ENCODE results near the gene DLG2.
"Not testable (repeated sequence)": the region's sequence is repeated elsewhere in the genome, so short reads cannot be mapped to it uniquely, and the experiment has no call there.

Gene DLG2

DNA sequence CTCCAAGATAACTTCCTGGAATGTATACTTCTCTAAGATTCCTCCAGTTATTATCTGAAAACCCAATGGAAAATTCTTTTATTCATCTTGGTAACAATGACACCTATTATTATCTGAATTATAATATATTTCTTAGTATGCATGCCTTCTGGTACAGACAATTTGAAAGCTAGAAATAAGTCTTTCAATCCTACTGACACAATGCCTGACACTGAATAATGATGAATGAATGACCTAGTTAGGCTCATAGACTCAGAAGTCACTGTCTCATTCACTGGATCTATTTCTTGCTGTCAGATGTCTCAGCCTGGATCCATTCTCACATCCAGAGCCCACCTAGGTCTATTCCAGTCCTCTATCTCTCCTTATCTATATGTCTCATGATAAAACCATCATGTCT, 1214.3 kb downstream of the DLG2 start:
- no peak for DNase-seq

DNA sequence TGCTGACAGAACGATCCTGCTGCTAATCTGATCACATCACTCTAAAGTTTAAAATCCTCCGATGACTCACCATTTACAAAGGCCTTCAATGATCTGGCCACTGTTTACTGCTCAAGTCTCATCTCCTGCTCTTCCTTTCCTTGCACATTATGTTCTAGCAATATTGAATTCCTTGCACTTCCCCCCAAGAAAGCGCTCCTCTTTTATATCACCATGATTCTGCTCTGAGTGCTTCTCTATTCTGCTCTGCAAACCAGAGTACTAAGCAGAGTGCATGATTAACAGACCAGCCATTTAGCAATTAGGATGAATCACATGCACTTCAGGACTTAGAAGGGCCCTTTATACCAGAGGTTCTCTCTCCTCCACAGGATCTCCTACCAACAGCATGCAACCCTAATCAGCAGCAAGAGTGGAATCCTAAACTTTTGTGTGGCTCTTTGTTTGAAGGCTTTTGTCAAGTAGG, 1218.2 kb downstream of the DLG2 start:
- no peak for DNase-seq

DNA sequence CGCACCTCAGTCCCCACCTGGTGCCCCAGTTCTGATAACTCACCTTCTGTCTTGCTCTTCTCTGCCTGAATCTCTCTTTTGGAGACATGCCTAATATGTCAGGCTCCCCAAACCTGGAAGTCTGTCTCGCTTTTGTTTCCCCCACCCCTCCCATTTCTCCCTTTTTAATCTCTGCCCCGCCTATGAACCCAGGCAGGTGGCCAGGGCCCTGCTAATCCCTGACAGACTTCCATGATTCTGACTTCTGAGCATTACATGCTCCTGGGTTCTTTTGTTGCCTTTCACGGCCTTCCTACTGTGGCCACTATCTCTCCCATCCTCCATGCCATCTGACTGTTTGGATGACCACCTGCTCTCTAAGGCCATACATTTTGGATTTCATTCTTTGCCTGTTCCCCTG, 1220.1 kb downstream of the DLG2 start:
- no peak for DNase-seq

DNA sequence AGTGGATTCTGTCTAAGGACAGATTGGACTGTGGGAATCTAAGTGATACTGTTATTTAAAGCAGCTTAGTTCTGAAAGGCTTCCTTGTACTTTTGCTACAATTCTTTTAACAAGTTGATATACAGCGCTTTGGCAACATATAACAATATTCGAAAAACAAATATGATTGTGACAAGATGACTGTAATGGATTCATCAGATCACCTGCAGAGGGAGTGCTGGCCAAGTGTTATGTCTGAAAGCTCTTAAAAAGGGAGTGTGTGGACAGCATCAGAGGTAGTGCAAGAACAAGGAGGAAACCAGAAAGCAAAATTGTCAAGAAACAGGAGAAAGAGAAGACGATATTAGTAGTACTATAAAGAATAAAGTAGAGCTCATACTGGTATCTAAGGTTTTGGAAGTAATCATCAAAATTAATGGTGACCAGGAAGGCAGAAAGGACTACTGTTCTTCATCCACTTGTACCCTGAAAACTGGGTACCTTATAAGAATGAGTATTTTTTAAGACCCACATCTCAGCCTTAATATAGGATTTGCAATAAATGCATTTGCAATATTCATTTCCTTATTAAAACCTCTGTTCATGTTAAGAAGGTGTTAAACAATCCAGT, 1229.0 kb downstream of the DLG2 start:
- DNase-seq: no peak

DNA sequence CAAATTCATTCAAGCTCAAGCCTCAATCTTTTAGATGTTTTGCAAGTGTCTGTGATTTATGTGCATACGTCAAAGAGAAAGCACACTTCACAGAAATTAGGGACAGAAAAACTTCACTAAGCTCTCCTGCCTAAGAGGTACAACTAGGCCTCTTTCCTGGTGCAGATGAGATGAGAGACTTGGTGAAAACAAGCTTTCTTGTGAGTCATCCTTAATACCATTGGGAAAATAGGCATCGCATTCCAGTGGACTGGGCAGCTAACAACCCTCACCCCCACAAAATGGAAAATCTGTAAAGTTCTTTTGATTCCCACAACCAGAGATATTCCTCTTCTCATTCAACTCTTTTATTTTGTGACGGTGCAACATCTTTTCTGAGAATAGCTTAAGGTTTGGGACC, 1230.6 kb downstream of the DLG2 start:
- no peak for DNase-seq

DNA sequence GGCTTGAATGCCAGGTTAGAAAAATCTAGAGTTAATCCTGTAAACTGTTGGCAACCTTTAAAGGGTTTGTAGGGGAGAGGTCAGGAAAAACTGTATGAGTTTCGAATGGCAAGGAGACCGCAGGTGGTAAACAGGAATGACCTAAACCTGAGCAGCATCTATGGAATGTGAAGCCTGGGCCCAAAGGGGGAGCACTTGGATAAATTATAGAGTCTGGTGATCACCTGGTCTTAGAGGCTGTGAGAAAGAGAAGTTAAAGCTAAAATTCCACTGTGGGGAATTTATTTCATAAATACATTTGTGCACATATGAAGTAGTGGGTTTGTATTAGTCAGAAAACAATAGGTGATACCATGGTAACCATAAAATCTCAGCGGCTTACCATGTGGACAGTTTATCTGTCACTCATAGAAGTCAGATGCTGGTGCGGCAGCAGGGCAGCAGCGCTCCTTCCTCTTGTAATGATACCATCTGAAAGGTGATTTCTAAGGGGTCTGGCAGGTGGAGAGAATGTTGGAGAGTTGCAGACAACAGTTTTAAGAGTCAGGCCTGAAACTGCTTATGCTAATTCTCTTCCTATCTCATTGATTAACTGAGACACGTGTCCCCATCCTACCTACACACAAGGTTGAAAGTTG, 1236.6 kb downstream of the DLG2 start:
- DNase-seq: no peak

DNA sequence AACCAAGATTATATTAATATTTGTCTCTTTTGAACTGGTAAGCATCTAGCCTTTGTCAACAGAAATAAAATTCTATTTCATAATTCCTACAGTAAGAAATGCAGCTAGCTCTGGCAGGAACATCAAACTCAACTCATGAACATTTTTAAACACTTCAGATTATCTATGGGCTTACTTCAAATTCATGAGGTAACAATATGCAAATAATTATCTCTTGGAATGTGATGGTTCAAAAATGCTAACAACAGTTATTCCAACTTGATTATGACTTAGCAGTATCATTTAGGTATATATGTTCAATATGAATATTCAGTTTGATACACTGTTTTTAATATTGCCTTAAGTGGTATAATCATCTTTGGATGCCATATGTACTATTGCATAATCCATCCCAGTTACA, 1237.4 kb downstream of the DLG2 start:
- no peak for DNase-seq

DNA sequence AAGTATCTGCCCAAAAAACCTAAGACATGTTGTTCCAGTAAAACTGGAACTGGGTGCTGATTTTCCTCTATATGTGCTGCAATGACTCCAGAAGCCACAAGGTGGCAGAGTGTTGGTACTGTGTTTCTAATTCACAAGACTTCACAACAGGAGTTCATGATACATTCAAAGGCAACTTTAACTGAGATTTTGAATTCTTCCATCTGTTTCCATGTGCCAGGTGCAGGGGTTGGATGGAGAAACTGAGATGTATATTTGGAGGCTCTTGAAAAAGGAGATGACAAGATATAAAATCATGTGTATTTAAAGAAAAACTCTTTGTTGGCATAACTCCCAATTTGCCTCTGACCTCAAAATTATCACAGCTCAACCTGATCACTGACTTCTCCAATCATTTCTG, 1242.4 kb downstream of the DLG2 start:
- no peak for DNase-seq

DNA sequence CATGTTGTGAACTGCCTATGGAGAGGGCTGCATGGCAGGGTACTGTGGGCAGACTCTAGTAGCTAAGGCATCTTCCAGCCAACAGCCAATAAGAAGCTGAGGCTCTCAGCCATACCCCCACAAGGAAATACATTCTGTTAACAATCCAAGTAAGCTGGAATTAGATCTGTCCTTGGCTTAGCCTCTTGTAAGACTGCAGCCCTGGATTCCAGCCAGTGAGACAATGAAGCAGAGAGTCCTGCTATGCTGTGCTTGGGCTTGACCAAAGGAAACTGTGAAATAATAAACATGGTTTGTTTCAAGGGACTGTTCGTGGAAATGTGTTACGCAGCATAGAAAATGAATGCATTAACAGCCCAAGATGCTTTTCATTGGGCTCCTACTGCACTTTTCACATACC, 1243.6 kb downstream of the DLG2 start:
- DNase-seq: no peak

DNA sequence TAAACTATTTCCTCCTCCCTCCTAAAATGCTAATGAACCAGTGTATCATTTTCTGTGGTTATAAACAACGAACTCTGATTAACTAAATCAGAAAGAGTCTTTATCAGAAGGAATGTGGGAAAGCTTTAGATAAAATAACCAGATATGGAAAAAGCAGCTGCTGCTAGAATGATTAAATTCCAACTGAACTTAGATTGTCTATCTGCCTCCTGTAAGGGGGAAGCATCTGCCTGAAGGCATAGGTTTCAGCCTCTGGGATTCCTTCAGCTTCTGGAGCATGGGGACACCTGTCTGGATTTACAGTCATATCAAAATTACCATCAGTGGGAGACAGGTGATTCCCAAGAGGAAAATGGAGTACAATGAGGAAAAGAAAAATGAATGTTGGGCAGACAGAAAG, 1245.5 kb downstream of the DLG2 start:
- DNase-seq: no peak

DNA sequence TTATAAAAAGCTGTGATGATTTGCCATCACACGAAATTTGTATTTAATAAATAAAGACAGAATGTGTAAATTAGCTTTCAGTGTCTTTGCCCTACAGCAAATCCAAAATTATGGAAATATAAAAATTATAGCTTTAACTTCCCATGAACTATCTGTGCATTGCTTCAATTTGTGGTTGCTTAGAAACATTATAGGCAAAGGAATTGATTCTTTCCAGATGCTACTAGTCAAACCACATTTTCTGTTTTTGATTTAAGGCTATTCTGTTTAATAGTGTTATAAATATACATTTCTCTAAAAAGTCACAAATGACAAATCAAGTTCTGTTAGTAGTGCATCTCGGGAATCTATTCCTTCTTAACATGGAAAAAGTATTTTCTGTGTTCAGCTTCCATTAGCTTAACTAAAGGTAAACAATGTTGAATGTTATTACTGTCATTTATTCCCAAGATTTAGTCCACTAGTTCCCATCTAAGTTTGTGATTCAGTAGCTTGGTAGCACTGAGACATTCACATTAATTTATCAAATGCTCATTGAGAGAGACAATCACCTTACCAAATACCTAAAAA, 1254.7 kb downstream of the DLG2 start:
- DNase-seq: no peak

DNA sequence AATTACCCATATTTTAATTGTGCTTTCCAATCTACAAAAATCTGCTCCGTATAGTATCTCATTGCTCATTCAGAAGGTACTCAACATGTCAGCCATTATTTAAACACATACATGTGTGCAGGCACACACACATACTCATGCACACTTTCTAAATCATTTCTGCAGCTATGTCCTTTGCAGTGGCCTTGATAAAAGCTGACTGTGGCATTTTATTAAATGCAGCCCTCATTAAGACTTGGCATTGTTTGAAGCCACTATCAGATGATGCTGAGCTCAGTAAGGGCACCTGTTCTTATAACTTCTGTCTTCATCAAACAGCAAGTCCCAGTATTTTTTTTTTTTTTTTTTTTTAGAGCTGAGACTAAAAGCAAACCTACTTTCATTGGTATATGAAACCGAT, 1269.1 kb downstream of the DLG2 start:
- no peak for DNase-seq

DNA sequence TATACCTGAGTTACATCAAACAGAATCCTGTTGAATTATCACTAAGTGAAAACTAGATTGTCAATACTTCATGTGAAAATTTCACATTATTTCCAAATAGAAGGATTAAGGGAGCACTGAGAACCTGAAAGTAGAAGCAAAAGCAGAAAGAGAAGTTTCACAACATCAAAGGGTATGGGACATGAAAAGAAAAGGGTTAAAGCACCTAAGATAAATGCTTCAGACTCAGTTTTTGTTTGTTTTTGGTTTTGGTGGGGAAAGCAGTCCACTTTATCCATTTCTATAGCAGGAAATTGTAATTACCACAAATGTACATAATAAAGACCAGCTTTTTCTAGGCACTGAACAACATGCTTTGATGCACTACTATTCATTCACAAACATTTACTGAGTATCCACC, 1271.2 kb downstream of the DLG2 start:
- DNase-seq: no peak

DNA sequence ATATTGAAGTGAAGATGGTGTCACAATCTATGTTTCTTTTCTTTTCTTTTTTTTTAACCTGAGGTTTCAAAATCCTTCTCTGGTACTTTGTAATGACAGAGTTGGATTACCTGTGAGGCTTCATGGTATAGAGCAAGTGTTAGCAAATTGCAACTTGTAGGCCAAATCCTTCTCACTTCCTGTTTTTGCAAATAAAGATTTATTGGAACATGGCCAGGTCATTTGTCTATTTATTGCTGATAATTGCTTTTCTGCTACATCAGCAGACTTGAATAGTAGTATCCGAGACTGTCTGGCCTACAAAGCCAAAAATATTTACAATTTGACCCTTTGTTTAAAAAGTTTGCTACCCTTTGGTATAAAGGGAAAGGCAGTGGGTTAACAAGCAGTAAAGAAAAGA, 1281.5 kb downstream of the DLG2 start:
- no peak for DNase-seq

DNA sequence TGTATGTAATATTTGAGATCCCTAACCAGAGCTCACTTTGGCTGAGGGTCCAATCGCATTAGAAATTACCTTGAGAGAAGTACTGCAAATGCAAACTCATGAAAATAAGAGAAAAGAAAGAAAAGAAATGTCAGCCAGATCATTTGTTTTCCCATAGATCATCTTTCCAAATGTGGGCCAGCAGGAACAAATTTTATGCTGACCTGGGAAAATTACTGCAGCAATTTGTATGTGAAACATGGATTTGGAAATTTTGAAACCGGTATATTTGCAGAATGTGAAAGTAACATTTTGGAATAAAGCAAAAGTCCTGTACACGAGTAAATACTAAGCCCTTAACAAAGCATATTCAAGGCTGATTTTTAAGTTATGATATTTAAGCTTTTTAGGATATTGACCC, 1282.1 kb downstream of the DLG2 start:
- DNase-seq: no peak

DNA sequence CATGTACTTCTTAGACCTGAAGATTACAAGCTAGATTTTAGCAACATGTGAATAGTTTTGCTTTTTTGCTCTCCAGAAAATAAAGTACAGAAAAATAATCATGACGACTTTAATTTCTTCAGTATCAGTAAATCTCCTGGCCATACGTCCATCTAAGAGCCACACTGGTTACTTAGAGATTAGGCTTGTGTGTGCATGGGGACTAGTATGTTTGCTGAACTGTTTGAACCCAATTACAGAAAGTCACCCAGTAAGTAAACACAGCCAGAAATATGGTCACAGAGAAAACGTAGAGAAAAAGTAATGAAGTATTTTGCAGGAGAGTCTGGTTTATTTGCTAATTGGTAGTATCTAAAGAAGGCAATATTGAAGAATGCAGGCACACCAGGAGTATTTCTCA, 1287.3 kb downstream of the DLG2 start:
- DNase-seq: no peak

DNA sequence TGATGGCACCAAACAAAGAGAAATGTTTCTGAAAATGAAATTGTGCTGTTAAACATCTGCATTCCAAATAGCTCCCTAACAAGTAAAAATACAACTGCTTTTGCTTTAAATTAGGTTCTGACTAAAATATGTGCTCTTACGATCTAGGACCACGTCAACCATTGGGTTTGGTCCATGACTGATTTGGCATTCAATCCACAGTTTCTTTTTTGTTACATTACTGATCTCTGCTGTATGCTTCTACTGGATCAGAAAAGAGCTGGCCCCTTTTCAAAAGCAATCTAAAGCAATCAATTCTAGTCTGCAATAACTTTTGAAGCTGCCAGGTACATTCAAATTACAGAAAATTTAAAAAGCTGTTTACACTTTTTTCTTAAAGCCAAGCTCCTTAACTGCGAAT, 1293.9 kb downstream of the DLG2 start:
- DNase-seq: no peak

DNA sequence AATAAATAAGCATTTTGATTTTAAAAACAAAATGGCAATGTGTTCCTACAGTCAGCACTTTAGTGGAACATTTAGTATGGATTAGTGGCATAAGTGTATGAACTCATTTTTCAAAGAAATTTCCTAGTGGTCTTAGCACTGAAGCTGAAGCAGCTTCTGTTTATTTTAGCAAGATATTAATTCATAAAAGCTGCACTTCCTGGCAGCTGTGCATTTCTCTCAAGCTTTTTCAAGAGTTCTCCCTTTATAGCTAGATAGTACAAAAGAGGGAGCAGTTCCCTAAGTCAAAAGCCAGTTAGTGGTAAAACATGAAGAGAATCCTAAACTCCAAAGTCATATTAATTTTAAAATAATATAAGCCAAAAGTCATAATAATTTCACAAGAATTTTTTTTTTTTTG, 1304.9 kb downstream of the DLG2 start:
- DNase-seq: no peak

DNA sequence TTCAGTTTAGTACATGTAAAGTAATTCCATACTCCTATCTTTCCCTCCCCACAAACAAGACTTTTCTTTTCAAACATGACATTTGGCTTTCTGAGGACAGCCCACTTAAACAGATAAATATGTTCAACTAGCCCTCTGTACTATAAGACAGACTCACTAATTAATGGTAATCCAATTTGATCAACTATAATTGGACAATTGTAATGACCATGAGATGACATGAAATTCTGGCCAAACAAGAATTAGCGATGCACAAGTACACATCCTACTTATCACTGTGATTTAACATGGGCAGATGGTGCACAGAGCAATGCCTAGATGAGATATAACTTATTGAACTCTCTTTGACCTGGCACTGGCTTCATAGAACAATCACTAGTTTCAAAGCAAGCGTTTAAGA, 1307.3 kb downstream of the DLG2 start:
- DNase-seq: no peak

DNA sequence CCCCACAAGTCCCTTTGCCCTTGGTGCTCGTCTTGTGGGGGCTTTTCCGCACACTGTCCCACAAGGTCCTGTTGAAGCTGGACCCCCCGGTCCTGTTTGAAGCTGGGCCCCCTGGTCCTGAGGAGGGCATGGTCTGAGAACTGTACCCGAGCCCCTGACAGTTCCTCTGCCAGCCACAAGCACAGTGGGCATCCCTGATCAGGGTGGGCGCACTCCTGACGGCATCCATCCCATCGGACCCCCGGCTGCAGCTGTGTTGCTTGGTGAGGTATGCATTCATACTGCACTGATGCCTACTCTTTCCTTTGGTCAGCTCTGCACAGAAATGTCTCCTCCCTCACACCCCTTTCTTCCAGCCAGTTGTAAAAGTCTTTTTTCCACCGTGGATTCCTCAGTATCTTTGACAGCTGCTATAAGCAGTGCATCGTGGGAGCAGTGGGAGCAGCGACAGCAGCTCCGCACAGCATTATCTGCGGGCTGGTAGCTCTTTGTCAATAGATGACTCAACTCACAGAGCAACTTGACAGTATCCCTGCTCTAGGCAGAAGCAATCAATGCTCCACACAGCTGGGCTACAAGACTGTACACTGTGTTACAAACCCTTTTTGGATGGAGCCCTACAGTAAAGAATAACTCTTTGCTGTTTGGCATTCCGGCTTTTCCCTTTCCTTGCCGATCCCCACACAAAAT, 1310.1 kb downstream of the DLG2 start:
- no peak for DNase-seq

DNA sequence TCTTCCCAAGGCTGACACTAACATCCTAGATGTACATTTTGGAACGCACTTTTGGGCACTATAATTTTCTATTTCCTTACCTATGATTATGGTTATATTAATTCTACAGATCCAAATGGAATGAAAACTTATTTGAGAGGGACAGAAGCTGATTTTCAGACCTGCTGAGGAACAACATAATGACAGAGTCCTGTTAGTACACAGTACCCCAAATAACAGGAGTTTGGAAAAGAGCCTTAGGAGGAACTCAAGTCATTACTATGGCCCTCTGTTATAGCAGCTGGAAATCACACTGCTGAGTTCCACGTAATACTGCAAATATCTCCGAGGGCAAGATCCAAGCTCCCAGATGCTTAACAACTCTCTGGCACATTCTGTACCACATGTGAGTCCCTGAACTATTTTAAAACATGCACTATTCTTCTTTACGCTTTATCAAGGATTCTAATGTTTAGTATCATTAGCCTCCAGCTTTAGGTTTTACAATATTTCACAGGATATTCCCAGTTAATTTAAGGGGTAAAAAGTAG, 1313.2 kb downstream of the DLG2 start:
- no peak for DNase-seq

DNA sequence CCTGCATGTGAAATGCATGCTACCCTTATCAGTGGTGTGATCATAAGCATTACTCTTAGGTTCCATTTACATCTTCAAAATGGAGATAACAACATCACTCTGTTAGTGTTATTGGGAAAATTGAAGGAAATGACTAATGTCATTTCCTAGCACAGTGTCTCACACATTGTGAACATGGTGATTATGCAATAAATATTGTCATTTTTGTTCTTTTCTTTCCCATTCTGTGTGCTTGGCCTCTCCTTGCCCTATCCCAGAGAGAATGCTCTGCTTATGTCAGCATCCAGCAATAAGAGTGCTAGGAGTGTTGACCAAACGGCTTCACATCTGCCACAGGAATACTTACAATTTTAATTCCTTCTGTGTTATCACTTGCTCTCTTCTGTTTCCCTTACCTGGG, 1316.9 kb downstream of the DLG2 start:
- no peak for DNase-seq

DNA sequence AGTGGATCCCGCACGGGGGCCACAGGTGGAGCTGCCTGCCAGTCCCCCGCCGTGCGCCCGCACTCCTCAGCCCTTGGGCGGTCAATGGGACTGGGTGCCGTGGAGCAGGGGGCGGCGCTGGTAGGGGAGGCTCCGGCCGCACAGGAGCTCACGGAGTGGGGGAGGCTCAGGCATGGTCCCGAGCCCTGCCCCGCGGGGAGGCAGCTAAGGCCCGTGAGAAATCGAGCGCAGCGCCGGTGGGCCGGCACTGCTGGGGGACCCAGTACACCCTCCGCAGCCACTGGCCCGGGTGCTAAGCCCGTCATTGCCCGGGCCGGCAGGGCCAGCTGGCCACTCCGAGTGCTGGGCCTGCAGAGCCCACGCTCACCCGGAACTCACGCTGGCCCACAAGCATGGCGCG, 1318.7 kb downstream of the DLG2 start:
- DNase-seq: not testable (repeated sequence)

DNA sequence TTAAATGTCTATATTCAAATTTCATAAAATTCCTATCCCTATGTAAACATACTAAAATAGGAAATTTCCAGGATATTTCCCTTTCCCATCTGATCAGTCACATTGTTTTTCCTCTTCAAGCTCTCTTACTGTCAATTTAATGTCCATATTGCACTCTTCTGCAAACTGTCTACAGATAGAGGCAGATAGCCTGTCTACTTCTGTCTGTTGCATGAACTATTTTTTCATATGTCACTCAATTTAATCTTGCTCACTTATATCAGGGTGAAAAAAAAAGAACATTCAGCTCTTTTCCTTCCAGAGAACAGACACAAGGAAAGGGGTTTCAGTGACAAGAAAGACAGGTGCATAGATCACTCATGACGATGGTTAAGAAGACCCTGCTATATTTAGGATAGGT, 1327.1 kb downstream of the DLG2 start:
- no peak for DNase-seq

Measured in NCI-H2107 (cell line).